ENCODE results near the gene MEIS3.

DNA sequence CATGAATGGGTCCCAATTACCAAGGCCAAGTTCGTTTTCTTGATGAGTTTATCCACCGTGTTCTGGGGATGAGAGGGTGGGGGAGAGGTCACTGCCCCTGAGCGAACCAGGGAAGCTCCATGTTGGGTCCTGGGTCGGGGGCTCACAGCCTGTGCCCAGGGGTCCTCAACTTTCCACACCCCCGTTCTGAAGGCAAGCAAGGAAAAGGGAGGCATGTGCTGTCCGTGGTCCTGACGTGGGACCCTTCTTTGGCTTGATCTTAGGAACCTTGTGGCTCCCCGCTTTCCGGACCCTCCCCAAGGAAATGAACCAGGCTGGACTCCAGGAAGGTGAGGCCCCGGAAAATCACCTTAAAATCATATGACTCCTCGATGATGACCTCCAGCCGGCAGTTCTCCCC, 18.2 kb upstream of the MEIS3 start:
- TF ChIP-seq, protein P1, sequence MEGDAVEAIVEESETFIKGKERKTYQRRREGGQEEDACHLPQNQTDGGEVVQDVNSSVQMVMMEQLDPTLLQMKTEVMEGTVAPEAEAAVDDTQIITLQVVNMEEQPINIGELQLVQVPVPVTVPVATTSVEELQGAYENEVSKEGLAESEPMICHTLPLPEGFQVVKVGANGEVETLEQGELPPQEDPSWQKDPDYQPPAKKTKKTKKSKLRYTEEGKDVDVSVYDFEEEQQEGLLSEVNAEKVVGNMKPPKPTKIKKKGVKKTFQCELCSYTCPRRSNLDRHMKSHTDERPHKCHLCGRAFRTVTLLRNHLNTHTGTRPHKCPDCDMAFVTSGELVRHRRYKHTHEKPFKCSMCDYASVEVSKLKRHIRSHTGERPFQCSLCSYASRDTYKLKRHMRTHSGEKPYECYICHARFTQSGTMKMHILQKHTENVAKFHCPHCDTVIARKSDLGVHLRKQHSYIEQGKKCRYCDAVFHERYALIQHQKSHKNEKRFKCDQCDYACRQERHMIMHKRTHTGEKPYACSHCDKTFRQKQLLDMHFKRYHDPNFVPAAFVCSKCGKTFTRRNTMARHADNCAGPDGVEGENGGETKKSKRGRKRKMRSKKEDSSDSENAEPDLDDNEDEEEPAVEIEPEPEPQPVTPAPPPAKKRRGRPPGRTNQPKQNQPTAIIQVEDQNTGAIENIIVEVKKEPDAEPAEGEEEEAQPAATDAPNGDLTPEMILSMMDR (IDR thresholded peaks at IDR 0.05): no peak
- TF ChIP-seq POLR2A (IDR thresholded peaks at IDR 0.05) (no peak), POLR2AphosphoS5 (IDR thresholded peaks at IDR 0.05) (no peak)

All from prostate gland (tissue), 2 donors.